GM23338 (cell line): Measurements from ENCODE around the gene CDYL2. TPM values are rescaled to one million over a fixed set of nuclear protein-coding genes. Genes with fewer than 3 reads are reported as not detected.

Experiments
- ATAC-seq: fragments of 200-7000 bp; cut with Tn5 transposase; 3 replicates; pipeline ENCODE4 v1.9.1; 2020
- DNase-seq: peaks from one replicate; pipeline ENCODE4 v3.0.0-alpha.2; 2015; ENCODE audit warnings: low spot score
- H2AFZ ChIP-seq: fragments of 200-600 bp; sonication (generic); 2 replicates; pipeline ENCODE4 v1.8.0; 2016; ENCODE audit warnings: antibody characterized with exemption, mild to moderate bottlenecking, moderate library complexity
- H3F3A ChIP-seq: fragments of 200-600 bp; sonication (generic); replicated peaks from 2 replicates; pipeline ENCODE4 v1.8.0; 2017; ENCODE audit warnings: antibody characterized with exemption, mixed run types, low read depth
- H3K27ac ChIP-seq: fragments of 200-600 bp; sonication (generic); 2 replicates; pipeline ENCODE4 v1.6.1; 2016; ENCODE audit warnings: low read depth
- H3K27me3 ChIP-seq: fragments of 200-600 bp; sonication (generic); 2 replicates; pipeline ENCODE4 v1.8.0; 2016; ENCODE audit warnings: mild to moderate bottlenecking, mixed run types, moderate library complexity; ENCODE audit not compliant: insufficient read depth
- H3K36me3 ChIP-seq: fragments of 200-600 bp; sonication (generic); 2 replicates; pipeline ENCODE4 v1.8.0; 2016; ENCODE audit warnings: mild to moderate bottlenecking; ENCODE audit not compliant: insufficient read depth
- H3K4me1 ChIP-seq: fragments of 200-600 bp; sonication (generic); 2 replicates; pipeline ENCODE4 v1.8.0; 2016; ENCODE audit warnings: mild to moderate bottlenecking, moderate library complexity; ENCODE audit not compliant: insufficient read depth
- H3K4me2 ChIP-seq: fragments of 200-600 bp; sonication (generic); 2 replicates; pipeline ENCODE4 v1.7.1; 2017; ENCODE audit warnings: mixed run types
- H3K4me3 ChIP-seq: fragments of 200-600 bp; sonication (generic); 2 replicates; pipeline ENCODE4 v1.6.1; 2016; ENCODE audit warnings: mixed run types
- H3K79me2 ChIP-seq: fragments of 200-600 bp; sonication (generic); replicated peaks from 2 replicates; pipeline ENCODE4 v1.8.0; 2017; ENCODE audit warnings: mild to moderate bottlenecking; ENCODE audit not compliant: insufficient read depth
- H3K9me2 ChIP-seq: fragments of 200-600 bp; sonication (generic); 2 replicates; pipeline ENCODE4 v1.8.0; 2017; ENCODE audit not compliant: insufficient read depth
- H4K20me1 ChIP-seq: fragments of 200-600 bp; sonication (generic); replicated peaks from 2 replicates; pipeline ENCODE4 v1.8.0; 2017; ENCODE audit warnings: mild to moderate bottlenecking; ENCODE audit not compliant: insufficient read depth
- H3K27ac Mint-ChIP-seq: 2 replicates; pipeline ENCODE4 v1.8.0; 2020; ENCODE audit warnings: inconsistent platforms, mild to moderate bottlenecking, moderate library complexity, mixed read lengths
- H3K27me3 Mint-ChIP-seq: 3 replicates; pipeline ENCODE4 v1.8.0; 2022; ENCODE audit warnings: low read depth, mild to moderate bottlenecking, moderate library complexity, mixed read lengths, inconsistent platforms; ENCODE audit not compliant: insufficient read depth, poor library complexity
- H3K36me3 Mint-ChIP-seq: 3 replicates; pipeline ENCODE4 v1.8.0; 2021; ENCODE audit warnings: low read depth, mild to moderate bottlenecking, inconsistent platforms, moderate library complexity, mixed read lengths
- H3K4me1 Mint-ChIP-seq: 3 replicates; pipeline ENCODE4 v1.8.0; 2020; ENCODE audit warnings: mild to moderate bottlenecking, inconsistent platforms, mixed read lengths
- H3K4me3 Mint-ChIP-seq: 3 replicates; pipeline ENCODE4 v1.8.0; 2021; ENCODE audit warnings: moderate library complexity, mild to moderate bottlenecking, inconsistent platforms, mixed read lengths
- H3K9me3 Mint-ChIP-seq: 3 replicates; pipeline ENCODE4 v1.8.0; 2020; ENCODE audit warnings: moderate library complexity, mild to moderate bottlenecking, inconsistent platforms, mixed read lengths
- CREB1 ChIP-seq: fragments of 250-450 bp; sonication (Bioruptor Pico); IDR thresholded peaks from 2 replicates; pipeline ENCODE4 v1.5.0; 2020; ENCODE audit warnings: low read depth, mild to moderate bottlenecking, moderate library complexity
- ETS1 ChIP-seq: IDR thresholded peaks from 2 replicates; pipeline ENCODE4 v1.6.1; 2016; ENCODE audit warnings: antibody characterized with exemption
- NANOG ChIP-seq: IDR thresholded peaks from 2 replicates; pipeline ENCODE4 v1.6.1; 2016; ENCODE audit warnings: antibody characterized with exemption, borderline replicate concordance
- ZNF331 ChIP-seq: fragments of 250-450 bp; sonication (Bioruptor Pico); IDR thresholded peaks from 2 replicates; pipeline ENCODE4 v1.5.0; 2020; ENCODE audit warnings: low read depth, mild to moderate bottlenecking, moderate library complexity
- ZNF462 ChIP-seq: fragments of 250-450 bp; sonication (Bioruptor Pico); IDR thresholded peaks from 2 replicates; pipeline ENCODE4 v1.5.0; 2020; ENCODE audit warnings: mild to moderate bottlenecking, moderate library complexity
- polyA plus RNA-seq: library from polyadenylated mRNA; unstranded; fragments of >200 nt; fragmentation: Nextera tagmentation; extraction: Ambion mirVana; gene quantifications from 2 replicates; pipeline ENCODE4 v1.2.1, GENCODE V29; 2016
- total RNA-seq: library from RNA; depleted of rRNA; stranded (reverse); fragments of >200 nt; shearing (Covaris generic); gene quantifications from 2 replicates; pipeline ENCODE4 v1.2.3, GENCODE V29; 2014

Gene CDYL2
- total and polyA plus RNA-seq, 2 experiments from 2014 or later: 0.82 to 4.3 TPM

DNA sequence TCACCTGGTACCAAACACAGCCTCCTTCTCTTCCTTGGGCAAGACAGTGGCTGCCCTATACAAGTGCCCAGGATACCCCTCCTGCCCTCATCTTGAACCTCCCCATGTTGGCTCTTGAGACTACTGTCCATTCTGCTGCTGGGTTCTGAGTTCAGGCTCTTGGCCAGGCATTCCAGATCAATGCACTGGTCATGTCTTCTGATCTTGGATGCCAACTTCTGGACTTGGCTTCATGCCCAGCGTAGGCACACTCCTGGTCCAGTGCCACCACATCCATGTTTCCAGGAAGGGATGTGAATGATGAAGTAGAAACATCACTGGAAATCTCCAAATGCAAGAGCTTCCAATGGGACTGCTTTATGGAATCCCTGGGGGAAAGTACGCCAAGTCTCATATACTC, 212.1 kb downstream of the CDYL2 start (continued):
- TF ChIP-seq ZNF462 (CRISPR knock-in tag): no peak
- TF ChIP-seq NANOG: no peak
- no peak for TF ChIP-seq ETS1
- no peak for TF ChIP-seq CREB1 (CRISPR knock-in tag)
- TF ChIP-seq ZNF331 (CRISPR knock-in tag): no peak

- H3K4me2 ChIP-seq: no peak overlapping the region
- Mint-ChIP-seq H3K27me3 (no peaks in the 10 kb centered on the region), H3K36me3 (peaks cover 7% of the 10 kb centered on the region), H3K9me3 (peaks cover 67% of the 10 kb centered on the region), H3K27ac (no peak overlapping the region), H3K4me1 (no peaks in the 10 kb centered on the region), H3K4me3 (no peak overlapping the region)
- no peaks in the 10 kb centered on the region for H4K20me1 ChIP-seq
- no peak overlapping the region for H3K27ac ChIP-seq
- H3K9me2 ChIP-seq: peaks cover 7% of the 10 kb centered on the region
- TF ChIP-seq CREB1 (CRISPR knock-in tag): no peak
- H3K79me2 ChIP-seq: no peaks in the 10 kb centered on the region
- no peaks in the 10 kb centered on the region for H3K36me3 ChIP-seq
- H3K27me3 ChIP-seq: no peaks in the 10 kb centered on the region
- ATAC-seq (no peak), DNase-seq (no peak)
- H3K4me3 ChIP-seq: no peak overlapping the region
- H2AFZ ChIP-seq: no peak overlapping the region
- H3F3A ChIP-seq: no peaks in the 10 kb centered on the region
- H3K4me1 ChIP-seq: no peaks in the 10 kb centered on the region
Observed at GRCh38 chr16:80591071-80591915, 213.1 kb downstream of the CDYL2 start.
